Esophagus squamous epithelium (tissue), 4 donors: ENCODE data around the gene LHFPL4.

ENCODE experiments used
- POLR2A ChIP-seq, 4 donors: fragments of 450-650 bp; IDR thresholded peaks; one replicate each; pipeline ENCODE4 v1.6.1; 2017; ENCODE audit warnings: antibody characterized with exemption in 4 of 4, mild to moderate bottlenecking in 4 of 4, moderate library complexity in 3 of 4
- TF ChIP-seq, protein P1 (sequence below), 6 experiments: fragments of 450-650 bp in 4 of 6; fragments of 200-600 bp in 2 of 6; sonication (generic) in 2 of 6; IDR thresholded peaks; one replicate each; pipeline ENCODE4 v1.5.1; 2016 to 2019; ENCODE audit warnings: antibody characterized with exemption in 6 of 6, mild to moderate bottlenecking in 4 of 6, moderate library complexity in 4 of 6

DNA sequence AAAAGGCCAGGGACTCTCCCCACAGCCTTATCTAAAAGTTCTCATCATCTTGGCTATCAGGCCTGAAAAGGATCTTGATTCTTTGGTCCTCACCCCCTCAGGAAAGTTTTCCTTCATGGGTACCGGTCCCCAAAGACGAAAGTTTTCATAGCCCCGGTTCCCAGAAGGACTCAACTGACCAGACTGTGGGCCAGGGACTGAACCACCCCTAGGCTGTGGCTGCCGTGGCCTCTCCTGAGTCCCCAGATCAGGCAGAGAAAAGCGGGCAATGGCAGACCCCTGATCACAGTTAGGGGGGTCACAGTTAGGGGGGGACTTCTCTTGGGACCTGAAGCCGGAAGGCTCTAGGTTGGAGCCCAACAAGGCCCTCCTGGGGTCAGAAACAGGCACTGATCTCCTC is 54.8 kb downstream of the LHFPL4 start:
- TF ChIP-seq, protein P1, sequence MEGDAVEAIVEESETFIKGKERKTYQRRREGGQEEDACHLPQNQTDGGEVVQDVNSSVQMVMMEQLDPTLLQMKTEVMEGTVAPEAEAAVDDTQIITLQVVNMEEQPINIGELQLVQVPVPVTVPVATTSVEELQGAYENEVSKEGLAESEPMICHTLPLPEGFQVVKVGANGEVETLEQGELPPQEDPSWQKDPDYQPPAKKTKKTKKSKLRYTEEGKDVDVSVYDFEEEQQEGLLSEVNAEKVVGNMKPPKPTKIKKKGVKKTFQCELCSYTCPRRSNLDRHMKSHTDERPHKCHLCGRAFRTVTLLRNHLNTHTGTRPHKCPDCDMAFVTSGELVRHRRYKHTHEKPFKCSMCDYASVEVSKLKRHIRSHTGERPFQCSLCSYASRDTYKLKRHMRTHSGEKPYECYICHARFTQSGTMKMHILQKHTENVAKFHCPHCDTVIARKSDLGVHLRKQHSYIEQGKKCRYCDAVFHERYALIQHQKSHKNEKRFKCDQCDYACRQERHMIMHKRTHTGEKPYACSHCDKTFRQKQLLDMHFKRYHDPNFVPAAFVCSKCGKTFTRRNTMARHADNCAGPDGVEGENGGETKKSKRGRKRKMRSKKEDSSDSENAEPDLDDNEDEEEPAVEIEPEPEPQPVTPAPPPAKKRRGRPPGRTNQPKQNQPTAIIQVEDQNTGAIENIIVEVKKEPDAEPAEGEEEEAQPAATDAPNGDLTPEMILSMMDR (IDR thresholded peaks at IDR 0.05): no peak
- TF ChIP-seq POLR2A (IDR thresholded peaks at IDR 0.05): no peak
